Uterus (tissue), 4 donors: ENCODE data around the gene SLC25A1. TPM values are rescaled to one million over a fixed set of nuclear protein-coding genes. Genes with fewer than 3 reads are reported as not detected.
"Not testable (repeated sequence)": the region's sequence is repeated elsewhere in the genome, so short reads cannot be mapped to it uniquely, and the experiment has no call there.

Experiments used
- DNase-seq, 2 donors: peaks; one replicate each; pipeline ENCODE4 v3.0.0-alpha.2; 2019 to 2020
- H3K27ac ChIP-seq, 2 donors: fragments of 200-600 bp; sonication (generic); 1 replicate in 1 of 2; 2 replicates in 1 of 2; pipeline ENCODE4 v1.5.1; 2016 to 2018
- H3K27me3 ChIP-seq, 2 donors: fragments of 200-600 bp; sonication (generic); one replicate each; pipeline ENCODE4 v1.5.1; 2018 to 2019; ENCODE audit warnings: control low read depth in 1 of 2
- H3K36me3 ChIP-seq, 2 donors: fragments of 200-600 bp; sonication (generic); one replicate each; pipeline ENCODE4 v1.5.1; 2019; ENCODE audit warnings: control low read depth in 1 of 2
- H3K4me1 ChIP-seq, 2 donors: fragments of 200-600 bp; sonication (generic); one replicate each; pipeline ENCODE4 v1.5.1; 2018 to 2019; ENCODE audit warnings: control low read depth in 1 of 2
- H3K4me3 ChIP-seq, 2 donors: fragments of 200-600 bp; sonication (generic); 1 replicate in 1 of 2; 2 replicates in 1 of 2; pipeline ENCODE4 v1.5.1; 2018 to 2019; ENCODE audit warnings: mild to moderate bottlenecking in 1 of 2
- H3K9me3 ChIP-seq, 2 donors: fragments of 200-600 bp; sonication (generic); one replicate each; pipeline ENCODE4 v1.5.1; 2019; ENCODE audit warnings: control low read depth in 1 of 2
- POLR2A ChIP-seq, 2 donors: fragments of 450-650 bp; IDR thresholded peaks; one replicate each; pipeline ENCODE4 v1.6.1; 2016; ENCODE audit warnings: antibody characterized with exemption in 2 of 2, mild to moderate bottlenecking in 1 of 2, moderate library complexity in 1 of 2
- intact Hi-C: fragments of 100-400 bp; cut with DNase I; formaldehyde crosslinking; loops from one replicate; pipeline ENCODE4 v1.15.1; 2023; ENCODE audit warnings: low total_unique reads
- total RNA-seq, 4 donors: library from RNA; depleted of rRNA in 3 of 4; stranded (reverse); fragments of >200 nt in 3 of 4; gene quantifications; one replicate each; pipeline versions ENCODE4 v1.1.0 to v1.2.4, GENCODE V29; 2014 to 2023
- TF ChIP-seq, protein P1 (sequence below), 4 experiments: fragments of 200-600 bp in 2 of 4; fragments of 450-650 bp in 2 of 4; sonication (generic) in 2 of 4; IDR thresholded peaks; one replicate each; pipeline ENCODE4 v1.5.1; 2016 to 2019; ENCODE audit warnings: antibody characterized with exemption in 4 of 4, mild to moderate bottlenecking in 2 of 4, moderate library complexity in 1 of 4
- donor health status: DM: yes; HTN: yes; CAD: no.

SLC25A1 gene
- total RNA-seq, 4 donors from 2014 or later, result 4.7 to 42.7 (median 27.3) TPM

DNA sequence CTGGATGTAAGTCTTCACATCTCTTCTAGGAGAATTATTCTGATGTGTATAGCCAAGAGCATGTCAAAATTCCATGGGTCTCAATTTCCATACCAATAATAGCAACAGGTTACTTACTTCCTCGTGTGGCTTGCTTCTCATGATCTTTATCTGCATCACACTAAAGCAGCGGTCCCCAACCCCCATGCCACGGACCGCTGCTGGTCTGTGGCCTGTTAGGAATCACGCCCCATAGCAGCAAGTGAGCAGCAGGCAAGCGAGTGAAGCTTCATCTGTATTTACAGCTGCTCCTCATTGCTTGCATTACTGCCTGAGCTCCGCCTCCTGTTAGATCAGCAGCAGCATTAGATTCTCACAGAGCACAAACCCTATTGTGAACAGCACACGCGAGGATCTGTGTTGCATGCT lies 28.9 kb upstream of the SLC25A1 start:
- intact Hi-C loops, result no loop called here
- H3K27me3 ChIP-seq, result no peaks in the 10 kb centered on the region
- H3K9me3 ChIP-seq, result no peaks in the 10 kb centered on the region
- no peaks in the 10 kb centered on the region for H3K36me3 ChIP-seq
- H3K27ac ChIP-seq, result no peak overlapping the region
- H3K4me1 ChIP-seq, result no peaks in the 10 kb centered on the region
- TF ChIP-seq POLR2A (IDR thresholded peaks at IDR 0.05), result no peak
- TF ChIP-seq, protein P1, sequence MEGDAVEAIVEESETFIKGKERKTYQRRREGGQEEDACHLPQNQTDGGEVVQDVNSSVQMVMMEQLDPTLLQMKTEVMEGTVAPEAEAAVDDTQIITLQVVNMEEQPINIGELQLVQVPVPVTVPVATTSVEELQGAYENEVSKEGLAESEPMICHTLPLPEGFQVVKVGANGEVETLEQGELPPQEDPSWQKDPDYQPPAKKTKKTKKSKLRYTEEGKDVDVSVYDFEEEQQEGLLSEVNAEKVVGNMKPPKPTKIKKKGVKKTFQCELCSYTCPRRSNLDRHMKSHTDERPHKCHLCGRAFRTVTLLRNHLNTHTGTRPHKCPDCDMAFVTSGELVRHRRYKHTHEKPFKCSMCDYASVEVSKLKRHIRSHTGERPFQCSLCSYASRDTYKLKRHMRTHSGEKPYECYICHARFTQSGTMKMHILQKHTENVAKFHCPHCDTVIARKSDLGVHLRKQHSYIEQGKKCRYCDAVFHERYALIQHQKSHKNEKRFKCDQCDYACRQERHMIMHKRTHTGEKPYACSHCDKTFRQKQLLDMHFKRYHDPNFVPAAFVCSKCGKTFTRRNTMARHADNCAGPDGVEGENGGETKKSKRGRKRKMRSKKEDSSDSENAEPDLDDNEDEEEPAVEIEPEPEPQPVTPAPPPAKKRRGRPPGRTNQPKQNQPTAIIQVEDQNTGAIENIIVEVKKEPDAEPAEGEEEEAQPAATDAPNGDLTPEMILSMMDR (IDR thresholded peaks at IDR 0.05), result no peak
- H3K4me3 ChIP-seq, result no peak overlapping the region
- DNase-seq, result no peak

DNA sequence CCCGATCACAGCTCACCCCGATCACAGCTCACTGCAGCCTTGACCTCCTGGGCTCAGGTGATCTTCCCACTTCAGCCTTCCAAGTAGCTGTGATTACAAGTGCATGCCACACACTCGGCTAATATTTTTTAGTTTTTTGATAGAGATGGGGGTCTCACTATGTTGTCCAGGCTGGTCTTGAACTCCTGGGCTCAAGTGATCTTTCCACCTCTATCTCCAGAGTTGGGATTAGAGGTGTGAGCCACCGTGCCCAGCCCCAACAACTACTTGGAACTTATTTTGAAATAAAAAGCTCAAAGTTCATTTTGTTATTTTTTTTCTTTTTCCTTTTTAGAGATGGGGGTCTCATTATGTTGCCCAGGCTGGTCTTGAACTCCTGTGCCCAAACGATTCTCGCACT lies 27.8 kb upstream of the SLC25A1 start:
- TF ChIP-seq, protein P1 (IDR thresholded peaks at IDR 0.05), result no peak
- TF ChIP-seq POLR2A (IDR thresholded peaks at IDR 0.05), result no peak
- Histone ChIP-seq H3K4me1 (no peaks in the 10 kb centered on the region), H3K27ac (no peak overlapping the region), H3K4me3 (no peak overlapping the region), H3K27me3 (no peaks in the 10 kb centered on the region), H3K36me3 (no peaks in the 10 kb centered on the region), H3K9me3 (no peaks in the 10 kb centered on the region)
- no peak for DNase-seq
- intact Hi-C loops, result no loop called here

DNA sequence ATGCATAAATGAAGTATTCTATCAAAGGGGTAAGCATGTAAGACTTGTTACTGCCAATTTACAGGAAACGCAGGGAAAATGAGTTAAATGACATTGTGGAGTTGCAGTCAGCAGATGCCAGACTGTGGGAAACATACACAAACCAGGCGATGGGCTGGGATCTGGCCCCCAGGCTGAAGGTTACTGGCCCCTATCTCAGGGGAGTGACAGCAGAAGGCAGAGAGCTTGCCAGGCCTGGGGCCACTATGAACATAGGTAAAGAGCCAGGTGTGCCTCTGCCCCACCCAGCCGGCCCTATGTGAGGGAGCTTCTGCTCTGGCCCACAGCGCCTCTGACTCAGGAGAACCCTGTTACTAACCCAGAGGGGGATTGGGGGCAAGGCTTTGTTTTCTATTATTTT lies 26.1 kb upstream of the SLC25A1 start:
- DNase-seq, result no peak
- no peak for TF ChIP-seq POLR2A (IDR thresholded peaks at IDR 0.05)
- TF ChIP-seq, protein P1 (IDR thresholded peaks at IDR 0.05), result no peak

DNA sequence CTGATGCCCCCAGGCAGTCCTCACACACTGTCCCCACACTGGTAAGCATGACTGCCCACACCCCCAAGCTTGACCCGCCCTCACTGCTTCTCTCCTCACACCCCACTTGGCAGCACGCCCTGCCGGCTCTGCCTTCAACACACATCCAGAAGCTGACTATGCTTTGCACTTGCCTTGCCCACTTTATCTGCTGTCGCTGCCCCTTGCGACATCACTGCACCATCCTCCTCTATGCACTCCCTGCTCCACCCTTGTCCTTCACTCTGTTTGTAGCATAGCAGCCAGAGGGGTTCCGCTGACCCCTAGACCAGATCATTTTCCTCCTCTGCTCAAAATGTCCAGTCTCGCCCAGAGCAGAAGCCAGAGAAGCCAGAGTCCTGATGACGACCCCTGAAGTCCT lies 25.3 kb upstream of the SLC25A1 start:
- Histone ChIP-seq H3K36me3 (no peaks in the 10 kb centered on the region), H3K27me3 (no peaks in the 10 kb centered on the region), H3K27ac (no peak overlapping the region), H3K4me1 (no peaks in the 10 kb centered on the region), H3K9me3 (no peaks in the 10 kb centered on the region), H3K4me3 (no peak overlapping the region)
- intact Hi-C loops, result no loop called here
- no peak for DNase-seq
- TF ChIP-seq, protein P1 (IDR thresholded peaks at IDR 0.05), result no peak
- TF ChIP-seq POLR2A (IDR thresholded peaks at IDR 0.05), result no peak

More for the DNA sequence above, 26.1 kb upstream of the SLC25A1 start:
- Histone ChIP-seq H3K36me3 (no peaks in the 10 kb centered on the region), H3K27ac (no peak overlapping the region), H3K4me1 (no peaks in the 10 kb centered on the region), H3K27me3 (no peaks in the 10 kb centered on the region), H3K4me3 (no peak overlapping the region), H3K9me3 (no peaks in the 10 kb centered on the region)
- intact Hi-C loops, result no loop called here

DNA sequence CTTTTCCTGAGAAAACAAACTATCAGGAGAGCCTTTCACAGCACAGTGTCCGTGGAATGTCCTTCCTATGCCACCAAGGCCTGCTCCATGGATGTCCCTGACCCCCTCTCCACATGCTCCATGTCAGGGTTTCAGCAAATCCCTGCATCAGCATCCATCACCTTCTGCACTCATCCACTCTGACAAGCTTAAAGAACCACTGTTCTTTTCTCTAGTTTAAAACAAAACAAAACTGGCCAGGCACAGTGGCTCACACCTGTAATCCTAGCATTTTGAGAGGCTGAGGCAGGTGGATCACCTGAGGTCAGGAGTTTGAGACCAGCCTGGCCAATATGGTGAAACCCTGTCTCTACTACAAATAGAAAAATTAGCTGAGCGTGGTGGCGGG lies 24.3 kb upstream of the SLC25A1 start:
- H3K4me3 ChIP-seq, H3K4me1 ChIP-seq, intact Hi-C loops, H3K36me3 ChIP-seq, DNase-seq, H3K27me3 ChIP-seq, H3K27ac ChIP-seq, H3K9me3 ChIP-seq: not testable (repeated sequence)
